Stimulated activated CD8-positive, alpha-beta memory T cell treated with anti-CD3 and anti-CD28 coated beads, Interleukin-7, amount 100 ng/mL, for 1 hour (primary cell): ENCODE results near the gene SETBP1.

Experiments used
- DNase-seq, 2 donors: peaks; one replicate each; pipeline ENCODE4 v3.0.0-alpha.2; 2020; ENCODE audit warnings: low read depth in 2 of 2

Gene SETBP1

DNA sequence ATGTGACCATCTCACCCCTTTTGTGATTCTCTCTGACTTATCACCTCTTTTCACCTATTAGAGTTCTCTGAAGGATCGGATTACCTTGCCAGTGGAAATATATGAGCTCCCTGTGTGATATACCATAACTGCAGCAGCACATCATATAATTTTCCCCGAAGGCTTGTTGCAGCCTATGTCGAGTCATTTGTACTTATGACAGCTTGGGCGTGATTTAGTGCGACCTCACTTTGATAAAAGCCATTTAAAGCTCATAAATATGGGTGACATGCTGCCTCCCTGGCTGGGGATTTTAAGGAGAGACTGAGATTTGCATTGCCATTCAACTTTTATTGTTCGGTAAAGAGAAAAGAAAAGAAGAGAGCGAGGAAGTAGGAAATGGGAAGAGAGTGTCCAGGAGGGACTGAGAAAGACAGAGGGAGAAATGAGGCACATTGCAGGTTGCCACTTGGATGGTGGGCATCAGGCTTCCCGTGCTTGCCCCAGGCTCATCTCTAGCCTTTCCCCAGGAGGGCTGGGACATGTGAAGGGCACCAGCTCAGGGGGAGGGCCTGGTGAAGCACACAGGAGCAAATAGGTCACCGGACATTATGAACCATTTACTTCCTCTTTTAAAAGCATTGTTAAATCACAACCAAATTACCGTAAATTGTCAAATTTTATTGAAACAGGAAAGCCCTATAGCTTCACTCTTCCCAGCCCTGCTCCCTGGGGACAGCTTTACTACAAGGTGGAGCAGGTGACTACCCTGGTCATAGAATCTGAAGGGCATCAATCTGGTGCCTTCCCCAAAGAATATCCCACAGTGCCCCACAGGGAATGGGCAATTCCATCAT lies 161.3 kb downstream of the SETBP1 start:
- no peak for DNase-seq

DNA sequence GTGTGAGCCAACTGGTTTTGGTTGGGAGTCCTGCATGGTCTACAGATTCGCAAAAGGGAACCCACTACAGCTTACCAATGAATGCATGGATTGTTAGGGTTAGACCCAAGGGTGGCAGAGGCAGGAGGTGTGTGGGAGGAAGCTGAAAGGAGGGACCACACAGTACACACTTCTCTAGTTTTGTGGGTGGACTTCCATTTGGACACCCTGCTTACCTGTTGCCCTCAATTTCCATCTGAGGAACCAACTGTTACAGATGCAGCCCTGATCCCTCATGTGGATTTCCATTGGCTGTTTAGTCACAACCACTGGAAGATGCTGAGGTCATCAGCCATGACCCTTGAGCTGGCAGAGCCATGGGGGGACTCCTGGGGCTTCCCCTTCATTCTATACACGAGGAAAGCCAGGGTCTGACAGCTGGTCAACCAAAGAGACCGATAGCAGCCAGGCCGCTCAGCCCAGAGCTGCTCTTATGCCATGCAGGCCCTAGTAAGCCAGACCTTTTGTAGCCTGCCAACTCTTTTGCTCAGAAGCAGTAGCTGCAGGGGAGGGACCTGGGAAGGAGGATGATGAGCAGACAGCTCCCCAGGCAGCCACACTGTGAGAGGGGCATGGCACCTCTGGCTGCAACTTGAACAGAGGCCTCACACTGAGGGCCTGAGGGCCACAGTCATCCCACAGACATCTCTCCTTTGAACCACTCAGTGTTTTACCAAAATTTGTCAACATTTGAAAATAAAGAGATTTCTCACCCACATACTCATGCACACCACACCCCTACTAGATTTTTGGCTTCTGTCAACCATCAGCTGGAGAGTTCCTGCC lies 162.1 kb downstream of the SETBP1 start:
- no peak for DNase-seq

DNA sequence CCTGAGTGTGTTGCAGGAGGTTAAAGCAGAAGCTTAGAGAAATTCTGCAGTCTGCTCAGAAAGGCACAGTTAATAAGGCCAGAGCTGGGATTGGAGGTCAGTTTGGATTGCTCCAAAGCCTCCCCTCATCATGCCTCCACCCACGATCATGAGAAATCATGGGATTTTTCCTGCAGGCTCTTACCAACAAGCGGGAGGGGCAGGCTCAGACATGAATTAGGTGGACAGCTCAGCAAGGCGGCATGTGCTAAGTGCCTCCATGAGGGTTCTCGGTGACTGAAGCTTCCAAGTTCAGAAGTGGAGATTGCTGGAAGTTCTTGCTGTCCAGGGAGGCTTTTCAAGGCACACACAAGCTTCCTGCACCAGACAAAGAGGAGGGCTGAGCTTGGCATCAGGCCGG lies 163.8 kb downstream of the SETBP1 start:
- DNase-seq: no peak

DNA sequence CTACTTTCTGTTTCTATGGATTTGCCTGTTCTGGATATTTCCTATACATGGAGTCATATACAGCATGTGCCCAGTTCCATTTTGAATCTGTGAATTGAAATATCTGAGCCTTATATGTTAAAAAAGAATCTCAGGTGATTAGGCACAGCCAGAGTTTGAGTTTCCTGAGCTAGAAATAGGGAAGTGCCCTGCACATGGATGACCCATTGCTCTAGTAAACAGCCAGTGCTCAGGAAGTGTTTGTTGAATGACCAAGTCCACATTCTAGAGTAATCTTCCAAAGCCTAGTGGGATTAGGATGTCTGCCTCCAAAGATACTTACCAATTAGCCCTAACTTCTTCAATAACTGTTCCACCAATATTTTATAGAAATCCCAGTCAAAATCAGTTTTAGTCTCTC lies 165.8 kb downstream of the SETBP1 start:
- DNase-seq: no peak

DNA sequence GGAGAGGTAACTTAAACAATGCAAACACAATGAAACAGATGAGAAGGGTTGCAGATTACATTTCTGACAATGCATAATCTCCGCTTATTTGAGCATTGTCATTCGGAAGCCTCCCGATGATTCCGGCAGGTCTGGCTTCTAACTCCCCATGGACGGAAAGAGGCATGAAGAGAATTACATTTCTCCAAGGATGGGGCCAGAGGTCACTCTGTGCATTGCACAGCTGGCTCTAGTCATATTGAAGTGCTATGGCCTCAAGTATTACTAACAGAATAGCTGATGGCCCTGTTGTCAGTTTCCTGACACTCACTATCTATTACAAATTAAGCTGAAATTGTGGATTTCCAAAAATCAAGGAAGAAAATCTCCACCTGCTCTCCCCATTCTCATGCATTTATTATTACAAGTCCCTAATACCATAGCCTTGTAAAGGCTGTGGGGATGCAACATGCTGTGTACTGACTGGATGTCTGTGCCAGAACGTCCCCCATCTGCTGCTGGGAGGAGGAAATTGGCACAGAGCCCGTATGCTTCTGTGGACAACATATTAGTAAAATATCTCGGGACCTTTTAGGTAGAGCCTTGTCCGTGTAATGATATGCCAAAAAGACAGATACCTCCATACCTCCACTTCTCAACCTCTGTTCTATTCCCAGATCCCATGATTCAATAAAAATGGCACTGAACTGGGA lies 168.1 kb downstream of the SETBP1 start:
- no peak for DNase-seq

DNA sequence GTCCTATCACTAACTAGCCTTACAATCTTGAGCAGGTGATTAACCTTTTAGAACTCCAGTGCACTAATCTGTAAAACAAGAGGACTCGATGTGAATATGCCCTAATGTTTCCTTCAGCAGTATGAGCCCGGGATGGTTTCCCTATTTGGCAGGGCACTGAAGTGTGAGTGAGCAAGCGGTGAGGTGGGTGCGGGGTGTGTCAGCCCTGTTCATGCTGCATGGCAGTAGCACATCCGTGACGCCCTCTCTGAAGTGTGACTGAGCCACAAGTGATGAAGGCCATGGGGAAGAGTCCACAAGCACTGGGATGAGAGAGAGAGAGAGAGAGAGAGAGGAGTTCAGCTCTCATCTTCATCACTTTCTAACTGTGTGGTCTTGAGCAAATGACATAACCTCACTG lies 168.7 kb downstream of the SETBP1 start:
- no peak for DNase-seq

DNA sequence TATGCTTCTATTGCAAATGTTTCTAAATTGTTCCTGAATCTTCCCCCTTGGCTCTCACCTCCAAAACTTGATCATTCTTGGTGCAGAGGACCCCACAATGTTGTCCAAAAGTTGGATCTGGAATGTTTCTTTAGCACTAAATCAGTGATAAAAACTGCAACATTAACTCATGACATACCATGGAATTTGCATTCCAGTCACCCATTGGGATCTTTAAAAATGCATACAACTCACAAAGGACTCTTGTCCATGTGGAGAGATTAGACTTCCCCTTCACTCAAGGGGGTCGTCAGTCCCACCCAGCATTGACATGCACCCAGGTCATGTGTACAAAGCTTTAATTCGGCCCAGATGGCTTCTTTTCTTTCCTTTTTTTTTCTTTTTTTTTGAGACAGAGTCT lies 169.3 kb downstream of the SETBP1 start:
- no peak for DNase-seq

DNA sequence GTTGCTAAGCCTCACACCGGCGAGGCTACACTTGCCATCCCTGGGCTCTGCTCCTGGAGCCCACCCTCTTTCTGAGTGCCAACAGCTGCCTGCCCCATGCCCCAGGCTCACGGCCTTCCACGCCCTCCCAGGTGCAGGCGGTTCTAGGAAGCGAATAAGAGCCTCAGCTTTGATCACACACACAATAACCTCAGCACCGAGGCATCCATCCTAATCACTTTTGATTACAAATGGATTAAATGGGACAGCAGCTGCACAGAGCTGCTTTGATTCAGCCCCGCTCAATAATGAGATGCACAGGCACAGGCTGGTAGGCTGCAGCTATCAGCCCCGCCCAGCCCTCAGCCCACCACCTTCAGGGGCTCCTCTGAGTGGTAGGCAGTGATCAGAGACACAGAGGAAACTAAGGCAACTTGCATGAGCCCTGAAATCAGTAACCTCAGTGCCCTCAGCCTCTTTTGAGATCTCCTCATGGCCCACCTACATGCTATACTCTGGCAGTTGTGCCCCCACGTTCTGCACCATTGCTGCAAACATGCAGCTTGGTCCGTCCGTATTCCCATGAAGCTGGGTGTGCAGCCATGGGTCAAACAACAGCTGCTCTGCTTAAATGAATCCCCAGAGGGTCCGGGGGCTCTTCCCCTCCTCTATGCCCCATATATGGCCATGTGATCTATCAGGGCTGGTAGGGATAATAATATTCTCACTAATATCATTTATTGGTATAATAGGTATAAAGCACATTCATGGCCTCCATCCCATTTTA lies 171.4 kb downstream of the SETBP1 start:
- no peak for DNase-seq

DNA sequence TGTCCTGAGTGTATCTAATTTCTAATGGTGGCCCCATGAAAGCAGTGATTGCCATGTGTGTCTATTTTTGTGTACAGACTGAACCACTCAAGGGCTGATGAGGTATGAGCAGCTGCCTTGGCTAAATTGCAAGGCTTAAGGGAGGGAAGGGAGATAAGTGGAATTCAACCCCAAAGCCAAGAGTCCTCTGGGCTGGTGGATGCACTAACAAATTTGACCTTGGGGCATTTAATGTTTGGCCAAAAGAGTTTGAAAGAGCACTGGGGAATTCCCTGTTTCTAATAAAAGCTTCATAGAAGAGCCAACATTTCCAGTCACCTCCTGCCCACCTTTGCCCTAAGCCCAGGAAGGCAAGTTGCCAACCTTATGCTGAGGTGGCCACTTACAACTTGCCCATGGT lies 172.1 kb downstream of the SETBP1 start:
- DNase-seq: no peak

DNA sequence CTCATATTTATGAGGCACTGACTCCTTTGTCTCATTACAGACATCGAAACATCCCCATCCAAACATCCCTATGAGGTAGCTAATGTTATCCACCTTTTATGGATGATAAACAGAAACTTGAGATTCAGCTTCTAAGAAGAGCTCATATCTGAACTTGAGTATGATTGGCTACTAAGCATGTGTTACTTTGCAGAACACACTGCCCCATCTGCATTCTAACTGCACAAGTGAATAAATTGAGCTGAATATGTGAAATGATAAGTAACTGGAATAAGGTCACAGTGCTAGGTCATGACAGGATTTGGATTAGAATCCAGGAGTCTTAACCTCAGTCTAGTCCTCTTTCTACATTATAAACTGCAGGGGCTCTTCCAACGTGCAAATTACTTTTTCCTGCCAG lies 172.7 kb downstream of the SETBP1 start:
- DNase-seq: no peak

DNA sequence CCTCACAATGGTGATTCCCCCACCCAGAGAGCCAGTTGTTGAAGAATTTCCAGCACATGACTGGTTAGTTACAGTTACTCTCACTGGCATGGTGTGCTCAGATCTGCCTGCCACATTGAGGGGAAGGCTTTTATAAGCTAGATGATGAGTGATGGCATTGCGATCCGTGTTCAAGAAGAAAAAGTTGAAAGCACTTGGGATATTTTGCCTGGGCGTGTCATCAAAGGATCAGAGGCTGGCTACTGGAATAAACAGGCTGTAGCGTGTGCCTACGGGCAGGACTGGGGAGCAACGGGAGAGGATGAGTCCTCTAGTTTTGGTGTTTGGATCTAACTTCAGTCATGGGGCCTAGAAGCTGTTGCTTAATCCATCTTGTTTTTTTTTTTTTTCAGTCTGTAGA lies 175.0 kb downstream of the SETBP1 start:
- DNase-seq: no peak

DNA sequence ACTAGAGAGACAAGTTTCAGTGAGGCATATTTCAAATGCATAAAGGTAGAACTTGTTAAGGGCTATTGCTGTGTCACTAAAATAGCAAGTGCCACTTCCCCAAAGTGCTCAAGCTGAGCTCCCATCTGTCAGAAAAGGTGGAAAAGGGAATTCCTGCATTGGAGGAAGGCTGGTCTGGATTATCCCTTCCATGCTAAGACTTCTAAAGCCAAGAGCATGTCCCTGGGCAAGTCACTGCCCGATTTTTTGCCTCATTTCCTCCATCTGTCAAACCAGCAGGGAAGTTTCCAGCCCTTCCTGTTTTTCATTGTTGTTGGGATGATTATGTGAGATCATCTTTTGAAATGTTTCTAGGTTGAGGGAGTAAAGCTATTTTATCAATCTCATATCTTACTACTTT lies 175.5 kb downstream of the SETBP1 start:
- no peak for DNase-seq

DNA sequence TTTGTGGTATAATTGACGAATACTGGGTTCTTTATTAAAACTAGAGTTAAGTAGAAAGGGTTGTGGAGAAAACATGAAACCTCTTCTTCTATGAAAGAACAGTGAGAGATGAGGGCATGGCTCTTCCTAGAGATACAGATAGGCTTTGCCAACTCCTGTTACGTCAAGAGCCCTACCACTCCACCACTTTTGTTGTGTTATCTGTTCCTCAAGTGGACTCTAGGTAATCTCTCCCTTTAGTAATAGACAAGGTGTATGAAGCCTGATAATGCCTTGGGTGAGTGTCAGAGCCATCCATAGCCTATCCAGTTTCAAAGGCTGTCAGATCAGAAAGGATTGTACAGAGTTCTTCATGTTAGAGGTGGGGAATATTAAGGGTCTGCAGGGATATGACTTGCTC lies 176.4 kb downstream of the SETBP1 start:
- DNase-seq: no peak

DNA sequence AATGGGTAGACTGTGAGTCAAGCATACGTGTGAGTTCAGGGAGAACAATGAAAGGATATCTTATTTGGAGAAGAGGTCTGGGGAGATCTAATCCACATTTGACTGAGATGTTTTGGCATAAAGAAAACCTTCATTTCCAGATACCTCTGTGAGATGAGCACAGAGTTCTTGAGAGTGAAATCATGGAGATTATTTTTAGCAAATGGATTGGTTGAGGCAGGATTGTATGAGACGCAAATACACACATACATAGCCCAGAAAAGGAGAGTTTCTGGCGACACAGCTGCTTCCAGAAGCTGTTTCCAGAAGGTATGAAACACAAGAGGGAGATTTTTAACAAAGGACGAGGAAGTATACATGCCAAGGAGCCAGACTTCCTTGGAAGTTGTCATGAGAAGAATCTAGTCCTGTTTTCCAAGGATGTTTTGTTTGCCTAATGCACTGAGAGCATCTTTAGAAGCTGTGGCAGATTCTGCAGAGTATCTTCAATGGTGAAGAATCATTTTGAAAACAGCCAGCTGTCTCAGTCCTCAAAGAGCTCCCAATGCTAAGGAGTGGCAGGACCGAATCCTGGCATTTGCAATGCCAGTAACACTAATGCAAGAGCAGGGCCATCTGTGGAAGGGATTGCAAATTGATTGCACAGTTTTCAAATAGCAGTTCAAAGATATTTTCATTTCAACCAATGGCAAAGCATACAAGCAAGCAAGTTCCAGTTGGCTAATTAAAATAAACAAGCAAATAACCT lies 177.2 kb downstream of the SETBP1 start:
- DNase-seq: no peak

DNA sequence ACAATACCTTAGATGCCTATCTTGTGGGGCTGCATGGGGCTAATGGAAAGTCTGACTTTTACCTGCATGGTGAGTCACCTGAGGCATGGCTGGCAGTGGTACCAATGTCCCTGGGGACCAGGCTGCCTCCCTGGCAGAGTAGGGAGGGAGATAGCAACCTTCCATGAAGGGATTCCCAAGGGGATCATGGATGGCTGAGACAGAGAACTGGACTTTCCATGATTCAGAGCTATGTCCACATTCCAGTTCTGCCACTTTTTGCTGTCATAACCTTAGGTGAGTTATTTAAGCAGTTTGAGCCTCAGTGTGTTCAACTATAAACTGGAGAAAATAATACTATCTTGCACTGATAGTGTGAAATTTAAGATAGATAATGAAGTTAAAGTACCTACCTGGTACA lies 178.6 kb downstream of the SETBP1 start:
- DNase-seq: no peak

DNA sequence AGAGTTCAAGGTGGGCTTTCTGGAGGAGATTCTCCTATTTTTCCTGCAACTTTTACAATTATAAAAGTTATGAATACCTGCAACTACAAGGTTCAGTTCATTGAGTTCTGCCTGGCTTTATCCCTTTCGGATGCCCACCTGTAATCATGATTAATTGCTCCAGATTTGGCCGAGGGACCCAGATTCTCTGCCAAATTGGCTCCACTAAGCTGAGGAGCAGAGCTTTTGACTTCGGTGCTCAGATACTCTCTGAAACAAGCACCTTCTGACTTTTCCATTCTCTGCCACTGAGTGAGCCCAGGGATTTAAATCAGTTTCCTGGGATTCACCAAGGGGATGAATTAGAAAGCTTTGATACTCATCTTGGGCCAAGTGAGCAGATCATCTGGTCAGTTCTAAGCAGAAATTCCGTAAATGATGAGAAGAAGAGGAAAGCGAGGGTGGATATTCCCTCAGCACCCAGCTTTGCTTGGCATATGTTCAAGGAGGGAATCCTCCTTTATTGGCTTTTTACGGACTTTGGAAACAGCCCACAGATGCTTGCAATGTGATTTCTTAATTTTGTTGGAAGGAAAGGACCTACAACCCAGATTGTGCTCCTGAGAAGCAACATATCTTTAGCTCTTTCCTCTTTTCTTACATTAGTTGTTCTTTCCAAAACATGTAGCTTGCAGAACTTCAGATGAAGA lies 179.2 kb downstream of the SETBP1 start:
- DNase-seq: no peak

DNA sequence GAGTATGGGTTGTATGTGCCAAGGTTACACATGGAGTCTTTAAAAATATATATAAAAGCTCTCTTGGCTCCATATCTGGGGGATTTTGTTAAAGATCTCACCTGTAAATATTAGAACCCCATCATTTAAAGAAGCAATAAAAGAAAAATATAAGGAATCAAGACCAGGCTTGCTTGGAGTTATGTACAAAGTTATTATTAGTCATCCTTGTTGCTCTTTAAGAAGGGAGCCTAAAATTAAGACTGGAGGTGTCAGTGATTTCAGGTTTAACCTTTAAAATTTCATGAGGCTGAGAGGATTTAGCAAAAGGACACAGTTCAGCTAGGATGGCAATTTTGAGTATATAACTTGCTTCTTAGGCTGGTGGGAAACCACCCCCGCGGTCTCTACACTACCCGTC lies 181.4 kb downstream of the SETBP1 start:
- DNase-seq: no peak

DNA sequence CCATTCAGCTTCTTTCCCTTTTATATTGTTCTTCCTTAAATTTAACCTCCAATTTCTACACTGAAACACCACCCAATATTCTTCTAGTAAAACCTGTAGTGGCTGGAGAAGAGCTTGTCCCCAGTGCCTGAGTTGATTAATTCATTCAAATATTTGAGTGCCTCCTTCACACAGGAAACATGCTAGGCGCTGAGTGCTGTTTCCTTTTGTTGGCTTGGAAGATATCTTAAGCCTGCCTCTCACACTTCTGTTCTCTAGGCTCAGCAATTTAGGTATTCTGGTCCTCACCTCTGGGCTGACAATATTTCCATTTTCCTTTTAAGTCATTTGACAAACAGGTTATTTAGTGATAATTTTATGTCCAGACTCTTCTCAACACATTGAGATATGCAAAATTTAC lies 185.4 kb downstream of the SETBP1 start:
- no peak for DNase-seq

DNA sequence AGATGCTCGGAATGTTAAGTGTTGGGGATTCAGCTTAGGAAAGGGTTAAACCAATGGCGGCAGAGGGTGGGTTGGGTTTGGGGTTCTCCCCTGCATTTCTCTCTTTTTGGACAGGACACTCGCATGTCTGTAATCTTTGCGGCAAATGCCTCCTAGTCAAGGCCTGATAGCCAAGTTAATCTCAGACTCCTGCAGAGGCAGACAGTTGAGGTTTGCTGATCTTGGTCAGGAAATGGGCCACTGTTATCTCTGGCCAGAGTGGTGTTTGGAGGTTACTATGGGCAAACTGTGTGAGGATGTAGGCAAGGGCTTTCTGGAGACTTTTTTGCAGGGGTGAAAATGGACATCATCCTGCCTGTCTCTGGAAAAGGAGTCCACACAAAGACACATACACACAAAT lies 188.8 kb downstream of the SETBP1 start:
- no peak for DNase-seq
